PC-9 (cell line): Measurements from ENCODE around the gene TREX2. TPM values are rescaled to one million over a fixed set of nuclear protein-coding genes. Genes with fewer than 3 reads are reported as not detected.

Experiments
- BruUV-seq: library from RNA; stranded (reverse); fragments of 400-500 nt; replicated peaks from 2 replicates; lab custom pipeline; 2021; lab: Mats Ljungman, UMichigan
- CTCF ChIA-PET: fragments of 300-600 bp; sonication (Branson Sonifier 250); formaldehyde crosslinking; loops from one replicate; lab custom pipeline; 2022; ENCODE audit warnings: antibody characterized with exemption; lab: Charles Lee
- POLR2A ChIA-PET: fragments of 300-600 bp; sonication (Branson Sonifier 250); formaldehyde crosslinking; loops from one replicate; lab custom pipeline; 2022; ENCODE audit warnings: antibody characterized with exemption; ENCODE audit not compliant: unreplicated experiment; lab: Charles Lee
- DNase-seq, 2 experiments: peaks; one replicate each; pipeline versions ENCODE4 v3.0.0 to v3.0.0-alpha.2; 2015 to 2022; ENCODE audit warnings: mixed read lengths in 1 of 2
- H2AFZ ChIP-seq: fragments of 200-600 bp; sonication (generic); 2 replicates; pipeline ENCODE4 v1.8.1; 2017; ENCODE audit warnings: antibody characterized with exemption
- H3F3A ChIP-seq: fragments of 200-600 bp; sonication (generic); 2 replicates; pipeline ENCODE4 v1.8.1; 2017; ENCODE audit warnings: antibody characterized with exemption, mild to moderate bottlenecking, low read depth; ENCODE audit not compliant: insufficient read depth
- H3K27ac ChIP-seq: fragments of 200-600 bp; sonication (generic); 2 replicates; pipeline ENCODE4 v1.6.1; 2016; ENCODE audit warnings: mixed run types
- H3K27me3 ChIP-seq: fragments of 200-600 bp; sonication (generic); 2 replicates; pipeline ENCODE4 v1.6.1; 2016; ENCODE audit warnings: low read depth, mixed run types; ENCODE audit not compliant: insufficient read depth
- H3K36me3 ChIP-seq: fragments of 200-600 bp; sonication (generic); 2 replicates; pipeline ENCODE4 v1.6.1; 2016; ENCODE audit warnings: low read depth, mixed run types
- H3K4me1 ChIP-seq: fragments of 200-600 bp; sonication (generic); replicated peaks from 2 replicates; pipeline ENCODE4 v1.6.1; 2016; ENCODE audit warnings: mixed run types; ENCODE audit not compliant: insufficient read depth
- H3K4me2 ChIP-seq: fragments of 200-600 bp; sonication (generic); 2 replicates; pipeline ENCODE4 v1.6.1; 2017; ENCODE audit warnings: mixed run types
- H3K4me3 ChIP-seq: fragments of 200-600 bp; sonication (generic); 2 replicates; pipeline ENCODE4 v1.6.1; 2016; ENCODE audit warnings: mixed run types
- H3K79me2 ChIP-seq: fragments of 200-600 bp; sonication (generic); 2 replicates; pipeline ENCODE4 v1.6.1; 2017; ENCODE audit warnings: low read depth, mixed run types
- H3K9me2 ChIP-seq: fragments of 200-600 bp; sonication (generic); 2 replicates; pipeline ENCODE4 v1.8.1; 2017; ENCODE audit warnings: mild to moderate bottlenecking; ENCODE audit not compliant: insufficient read depth
- H3K9me3 ChIP-seq: fragments of 200-600 bp; sonication (generic); 2 replicates; pipeline ENCODE4 v1.8.1; 2016; ENCODE audit warnings: low read depth; ENCODE audit not compliant: insufficient read depth
- H4K20me1 ChIP-seq: fragments of 200-600 bp; sonication (generic); 2 replicates; pipeline ENCODE4 v1.8.1; 2017; ENCODE audit not compliant: insufficient read depth
- EZH2 ChIP-seq: fragments of 200-600 bp; sonication (generic); IDR thresholded peaks from 2 replicates; pipeline ENCODE4 v1.8.0; 2017; ENCODE audit warnings: antibody characterized with exemption, low read depth
- intact Hi-C: fragments of 100-400 bp; cut with micrococcal nuclease; formaldehyde crosslinking; loops from one replicate; pipeline ENCODE4 v1.10.0; 2022; ENCODE audit not compliant: unreplicated experiment
- total RNA-seq: library from RNA; stranded (reverse); gene quantifications from 2 replicates; pipeline ENCODE4 v1.2.3, GENCODE V29; 2021
- TF ChIP-seq, protein P1 (sequence below): fragments of 200-600 bp; sonication (generic); conservative IDR thresholded peaks from 2 replicates; pipeline ENCODE4 v1.6.1; 2017; ENCODE audit warnings: mixed run types, antibody characterized with exemption, mild to moderate bottlenecking, moderate library complexity

TREX2 gene
- total RNA-seq, 1 experiment from 2014 or later: 2.3 TPM

DNA sequence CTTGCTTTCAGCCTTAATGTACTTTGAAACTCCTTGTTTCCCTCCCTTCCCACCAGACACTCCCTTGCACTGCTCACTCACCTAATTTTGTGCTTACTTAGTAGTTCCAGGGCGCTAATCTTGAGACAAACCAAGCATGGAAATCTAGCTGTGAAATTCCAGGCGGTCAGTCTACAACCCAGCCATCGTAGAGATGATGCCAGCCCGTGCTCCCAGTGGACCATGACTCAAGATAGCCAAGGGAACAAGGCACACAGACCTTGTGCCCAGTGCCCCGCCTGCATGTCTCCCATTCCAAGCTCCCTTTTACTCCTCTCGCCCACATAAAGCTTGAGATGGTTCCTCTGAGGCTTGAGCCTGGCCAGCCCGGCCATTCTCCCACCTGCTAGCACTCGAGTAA lies 11.1 kb downstream of the TREX2 start:
- no peaks in the 10 kb centered on the region for H3F3A ChIP-seq
- H3K27me3 ChIP-seq: peaks cover 58% of the 10 kb centered on the region
- intact Hi-C loops: no loop called here
- no peak for DNase-seq
- no peaks in the 10 kb centered on the region for H3K4me1 ChIP-seq
- no peak overlapping the region for H3K27ac ChIP-seq
- no peaks in the 10 kb centered on the region for H3K79me2 ChIP-seq
- H3K36me3 ChIP-seq: no peaks in the 10 kb centered on the region
- TF ChIP-seq, protein P1, sequence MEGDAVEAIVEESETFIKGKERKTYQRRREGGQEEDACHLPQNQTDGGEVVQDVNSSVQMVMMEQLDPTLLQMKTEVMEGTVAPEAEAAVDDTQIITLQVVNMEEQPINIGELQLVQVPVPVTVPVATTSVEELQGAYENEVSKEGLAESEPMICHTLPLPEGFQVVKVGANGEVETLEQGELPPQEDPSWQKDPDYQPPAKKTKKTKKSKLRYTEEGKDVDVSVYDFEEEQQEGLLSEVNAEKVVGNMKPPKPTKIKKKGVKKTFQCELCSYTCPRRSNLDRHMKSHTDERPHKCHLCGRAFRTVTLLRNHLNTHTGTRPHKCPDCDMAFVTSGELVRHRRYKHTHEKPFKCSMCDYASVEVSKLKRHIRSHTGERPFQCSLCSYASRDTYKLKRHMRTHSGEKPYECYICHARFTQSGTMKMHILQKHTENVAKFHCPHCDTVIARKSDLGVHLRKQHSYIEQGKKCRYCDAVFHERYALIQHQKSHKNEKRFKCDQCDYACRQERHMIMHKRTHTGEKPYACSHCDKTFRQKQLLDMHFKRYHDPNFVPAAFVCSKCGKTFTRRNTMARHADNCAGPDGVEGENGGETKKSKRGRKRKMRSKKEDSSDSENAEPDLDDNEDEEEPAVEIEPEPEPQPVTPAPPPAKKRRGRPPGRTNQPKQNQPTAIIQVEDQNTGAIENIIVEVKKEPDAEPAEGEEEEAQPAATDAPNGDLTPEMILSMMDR: no peak
- no peak for TF ChIP-seq EZH2
- H3K4me3 ChIP-seq: no peak overlapping the region
- no peak overlapping the region for H3K4me2 ChIP-seq
- no peaks in the 10 kb centered on the region for H3K9me2 ChIP-seq
- ChIA-PET POLR2A (no interaction called here), CTCF (no interaction called here)
- no peak overlapping the region for H2AFZ ChIP-seq
- H3K9me3 ChIP-seq: no peaks in the 10 kb centered on the region
- no TSS peak for BruUV-seq
- H4K20me1 ChIP-seq: no peaks in the 10 kb centered on the region

DNA sequence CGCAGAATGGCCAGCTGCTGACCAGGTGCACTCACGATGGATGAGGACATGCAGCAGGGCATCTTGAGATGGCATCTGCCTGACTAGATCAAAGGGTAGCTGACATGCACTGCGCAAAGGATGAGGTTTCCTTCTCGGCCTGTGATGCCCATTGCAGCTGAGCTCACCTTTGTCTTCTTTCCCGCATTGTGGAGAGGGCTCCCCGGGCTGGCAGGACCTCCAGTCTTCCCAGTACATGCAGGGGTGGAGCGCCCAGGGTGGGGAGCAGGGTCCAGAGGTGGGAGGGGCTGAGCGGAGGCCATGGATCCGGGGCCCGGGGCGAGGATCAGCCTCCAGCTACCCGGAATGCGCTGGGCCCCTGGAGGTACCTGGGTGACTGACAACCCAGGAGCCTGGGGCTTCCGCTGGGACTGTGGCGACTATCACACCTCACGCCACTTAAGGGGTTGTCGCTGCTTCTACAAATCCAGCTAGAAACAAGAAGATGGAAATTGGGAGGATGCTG lies 12.0 kb downstream of the TREX2 start:
- CTCF ChIA-PET: no interaction called here
- intact Hi-C loops: no loop called here
- Histone ChIP-seq H3F3A (no peaks in the 10 kb centered on the region), H3K27me3 (peaks cover 58% of the 10 kb centered on the region), H4K20me1 (no peaks in the 10 kb centered on the region), H3K27ac (no peak overlapping the region), H3K9me3 (no peaks in the 10 kb centered on the region), H3K4me1 (no peaks in the 10 kb centered on the region), H2AFZ (no peak overlapping the region), H3K36me3 (no peaks in the 10 kb centered on the region), H3K4me2 (no peak overlapping the region), H3K9me2 (no peaks in the 10 kb centered on the region), H3K4me3 (no peak overlapping the region), H3K79me2 (no peaks in the 10 kb centered on the region)
- BruUV-seq: no TSS peak
- DNase-seq: no peak
- TF ChIP-seq, protein P1: no peak
- TF ChIP-seq EZH2: no peak
- POLR2A ChIA-PET: no interaction called here

DNA sequence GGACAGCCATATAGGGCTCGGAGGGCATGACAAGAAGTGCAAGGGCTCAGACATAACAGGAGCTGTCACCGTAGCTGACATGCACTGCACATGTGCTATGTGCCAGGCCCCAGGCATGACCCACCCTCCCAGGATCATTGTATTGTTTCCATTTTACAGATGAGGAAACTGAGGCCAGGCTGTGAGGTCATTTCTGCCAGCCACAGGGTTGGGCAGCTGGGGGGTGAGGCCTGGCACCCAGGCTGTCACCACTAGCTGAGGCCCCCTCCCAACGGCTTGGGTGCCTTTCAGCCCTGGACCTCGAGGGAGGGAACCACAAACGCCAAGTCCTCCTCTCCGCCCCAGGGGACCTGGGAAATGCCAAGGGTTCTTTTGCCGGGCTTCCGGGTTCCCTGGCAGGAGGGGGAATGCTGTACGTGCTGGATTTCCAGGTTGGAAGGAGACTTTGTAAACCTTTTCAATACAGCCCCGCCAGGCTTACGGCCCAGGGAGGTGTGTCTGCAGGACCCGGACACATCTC lies 12.6 kb downstream of the TREX2 start:
- H4K20me1 ChIP-seq: no peaks in the 10 kb centered on the region
- peaks cover 58% of the 10 kb centered on the region for H3K27me3 ChIP-seq
- no peaks in the 10 kb centered on the region for H3K36me3 ChIP-seq
- no peaks in the 10 kb centered on the region for H3K79me2 ChIP-seq
- H3K4me3 ChIP-seq: no peak overlapping the region
- no peak for DNase-seq
- H2AFZ ChIP-seq: no peak overlapping the region
- TF ChIP-seq EZH2: no peak
- TF ChIP-seq, protein P1: no peak
- ChIA-PET CTCF (no interaction called here), POLR2A (no interaction called here)
- no peak overlapping the region for H3K4me2 ChIP-seq
- intact Hi-C loops: no loop called here
- H3K4me1 ChIP-seq: no peaks in the 10 kb centered on the region
- H3K27ac ChIP-seq: no peak overlapping the region
- H3F3A ChIP-seq: no peaks in the 10 kb centered on the region
- no TSS peak for BruUV-seq
- no peaks in the 10 kb centered on the region for H3K9me3 ChIP-seq
- H3K9me2 ChIP-seq: no peaks in the 10 kb centered on the region
